H1 (cell line): ENCODE results near the gene SLC35D3. TPM values are rescaled to one million over a fixed set of nuclear protein-coding genes. Genes with fewer than 3 reads are reported as not detected.

Source experiments
- CTCF ChIA-PET: fragments of 300-600 bp; sonication (Branson Sonifier 250); formaldehyde crosslinking; loops from one replicate; lab custom pipeline; 2021; ENCODE audit not compliant: partially characterized antibody; lab: Charles Lee
- POLR2A ChIA-PET: fragments of 300-600 bp; sonication (Branson Sonifier 250); formaldehyde crosslinking; loops from one replicate; lab custom pipeline; 2021; ENCODE audit warnings: inconsistent platforms; ENCODE audit not compliant: partially characterized antibody; lab: Charles Lee
- DNase-seq, 2 experiments: peaks; one replicate each; pipeline versions ENCODE4 v3.0.0 to v3.0.0-alpha.2; 2010 to 2022; ENCODE audit warnings: low spot score in 2 of 2, low read depth in 1 of 2, mixed read lengths in 1 of 2
- FAIRE-seq: peaks from 2 replicates; lab custom pipeline; 2011; peaks lifted over from hg19 to GRCh38; lab: Jason Lieb, UNC
- H2AFZ ChIP-seq: 2 replicates; pipeline ENCODE4 v1.8.1; 2012; ENCODE audit warnings: low read length, inconsistent platforms
- H2AK5ac ChIP-seq: 2 replicates; pipeline ENCODE4 v1.6.1; 2013; ENCODE audit warnings: low read depth, low read length
- H2BK120ac ChIP-seq: replicated peaks from 2 replicates; pipeline ENCODE3; 2013; ENCODE audit warnings: low read depth, low read length, inconsistent platforms
- H2BK12ac ChIP-seq: 2 replicates; pipeline ENCODE4 v1.6.1; 2013; ENCODE audit warnings: low read depth, low read length
- H2BK15ac ChIP-seq: 2 replicates; pipeline ENCODE4 v1.6.1; 2013; ENCODE audit warnings: low read length
- H2BK20ac ChIP-seq: 2 replicates; pipeline ENCODE4 v1.6.1; 2013; ENCODE audit warnings: low read length
- H2BK5ac ChIP-seq: 2 replicates; pipeline ENCODE4 v1.6.1; 2013; ENCODE audit warnings: low read depth, low read length
- H3K14ac ChIP-seq: 2 replicates; pipeline ENCODE4 v1.6.1; 2013; ENCODE audit warnings: inconsistent platforms; ENCODE audit not compliant: insufficient read length
- H3K18ac ChIP-seq: 2 replicates; pipeline ENCODE4 v1.6.1; 2013; ENCODE audit warnings: low read length; ENCODE audit errors: extremely low read depth
- H3K23ac ChIP-seq: 2 replicates; pipeline ENCODE4 v1.6.1; 2013; ENCODE audit warnings: inconsistent platforms; ENCODE audit not compliant: insufficient read length
- H3K23me2 ChIP-seq: 2 replicates; pipeline ENCODE4 v1.6.1; 2013; ENCODE audit warnings: low read depth, low read length
- H3K27ac ChIP-seq: 2 replicates; pipeline ENCODE4 v1.6.1; 2011; ENCODE audit warnings: low read depth, low read length, inconsistent platforms
- H3K27me3 ChIP-seq, 4 experiments: replicated peaks in 1 of 4; 1 replicate in 1 of 4; 2 replicates in 3 of 4; pipeline versions ENCODE4 v1.6.1 to v1.8.1; 2011 to 2013; ENCODE audit warnings: low read length in 3 of 4, mild to moderate bottlenecking in 3 of 4, inconsistent platforms in 2 of 4, mixed read lengths in 2 of 4, moderate library complexity in 1 of 4; ENCODE audit not compliant: control insufficient read depth in 3 of 4, insufficient read depth in 3 of 4; ENCODE audit errors: extremely low read depth in 1 of 4
- H3K36me3 ChIP-seq, 4 experiments: 2 replicates each; pipeline versions ENCODE4 v1.6.1 to v1.8.1; 2011 to 2013; ENCODE audit warnings: mild to moderate bottlenecking in 4 of 4, low read length in 3 of 4, moderate library complexity in 2 of 4, control low read depth in 1 of 4, inconsistent platforms in 1 of 4; ENCODE audit not compliant: insufficient read depth in 4 of 4, control insufficient read depth in 2 of 4
- H3K4ac ChIP-seq: replicated peaks from 2 replicates; pipeline ENCODE3; 2013; ENCODE audit warnings: low read length, low read depth, mixed read lengths, inconsistent platforms; ENCODE audit not compliant: insufficient read length
- H3K4me1 ChIP-seq, 4 experiments: replicated peaks in 1 of 4; 1 replicate in 1 of 4; 2 replicates in 3 of 4; pipeline versions ENCODE4 v1.6.1 to v1.8.1; 2011 to 2013; ENCODE audit warnings: low read length in 3 of 4, inconsistent platforms in 2 of 4, mixed read lengths in 1 of 4; ENCODE audit not compliant: insufficient read depth in 4 of 4, control insufficient read depth in 3 of 4
- H3K4me2 ChIP-seq, 2 experiments: 2 replicates each; pipeline versions ENCODE4 v1.6.1 to v1.8.1; 2011 to 2013; ENCODE audit warnings: low read depth in 2 of 2, low read length in 2 of 2, control low read depth in 1 of 2, inconsistent platforms in 1 of 2, mild to moderate bottlenecking in 1 of 2; ENCODE audit not compliant: insufficient read depth in 1 of 2
- H3K4me3 ChIP-seq, 4 experiments: fragments of 200-600, 300-600 bp in 1 of 4; sonication (generic), shearing (Covaris generic), sonication (Bioruptor Twin) in 1 of 4; 2 replicates each; pipeline versions ENCODE4 v1.5.1 to v1.8.1; 2011 to 2016; ENCODE audit warnings: low read length in 4 of 4, low read depth in 3 of 4, control low read depth in 2 of 4, inconsistent platforms in 2 of 4, mild to moderate bottlenecking in 2 of 4, mixed read lengths in 1 of 4, moderate library complexity in 1 of 4; ENCODE audit not compliant: insufficient read depth in 2 of 4; ENCODE audit errors: extremely low read depth in 1 of 4
- H3K56ac ChIP-seq: replicated peaks from 2 replicates; pipeline ENCODE3; 2013; ENCODE audit warnings: low read depth, mild to moderate bottlenecking, mixed read lengths, low read length, inconsistent platforms; ENCODE audit not compliant: insufficient read length
- H3K79me1 ChIP-seq: 2 replicates; pipeline ENCODE4 v1.6.1; 2013; ENCODE audit warnings: low read depth, low read length, control low read depth
- H3K79me2 ChIP-seq, 2 experiments: 2 replicates each; pipeline versions ENCODE4 v1.6.1 to v1.8.1; 2012 to 2013; ENCODE audit warnings: low read length in 2 of 2, mild to moderate bottlenecking in 2 of 2, inconsistent platforms in 1 of 2; ENCODE audit not compliant: insufficient read depth in 2 of 2, control insufficient read depth in 1 of 2
- H3K9ac ChIP-seq, 4 experiments: replicated peaks in 1 of 4; 1 replicate in 1 of 4; 2 replicates in 3 of 4; pipeline versions ENCODE4 v1.6.1 to v1.8.1; 2011 to 2013; ENCODE audit warnings: low read depth in 3 of 4, low read length in 3 of 4, control low read depth in 2 of 4, mild to moderate bottlenecking in 2 of 4, moderate library complexity in 2 of 4, inconsistent platforms in 1 of 4; ENCODE audit errors: extremely low read depth in 1 of 4
- H3K9me3 ChIP-seq, 2 experiments: 2 replicates each; pipeline versions ENCODE4 v1.6.1 to v1.8.1; 2012 to 2013; ENCODE audit warnings: mild to moderate bottlenecking in 2 of 2, moderate library complexity in 2 of 2, control low read depth in 1 of 2, inconsistent platforms in 1 of 2, low read depth in 1 of 2, low read length in 1 of 2, mixed read lengths in 1 of 2; ENCODE audit not compliant: insufficient read depth in 2 of 2
- H4K20me1 ChIP-seq, 2 experiments: replicated peaks in 1 of 2; 2 replicates each; pipeline versions ENCODE3 to v1.8.1; 2011 to 2013; ENCODE audit warnings: inconsistent platforms in 2 of 2, low read length in 2 of 2, mild to moderate bottlenecking in 1 of 2; ENCODE audit not compliant: insufficient read depth in 2 of 2, control insufficient read depth in 1 of 2
- H4K5ac ChIP-seq: 2 replicates; pipeline ENCODE4 v1.6.1; 2013; ENCODE audit warnings: low read length, low read depth, mixed read lengths, inconsistent platforms; ENCODE audit not compliant: insufficient read length
- H4K8ac ChIP-seq: 2 replicates; pipeline ENCODE4 v1.8.0; 2013; ENCODE audit warnings: mild to moderate bottlenecking, moderate library complexity, low read length, inconsistent platforms; ENCODE audit not compliant: insufficient read depth; ENCODE audit errors: extremely low read depth
- H4K91ac ChIP-seq: replicated peaks from 2 replicates; pipeline ENCODE3; 2013; ENCODE audit warnings: low read length, mixed read lengths, inconsistent platforms; ENCODE audit not compliant: insufficient read length
- CHD2 ChIP-seq: IDR thresholded peaks from 2 replicates; pipeline ENCODE4 v1.6.1; 2012; ENCODE audit warnings: low read length, improper control_type of control experiment
- KDM4A ChIP-seq: IDR thresholded peaks from one replicate; pipeline ENCODE4 v1.7.1; 2012; ENCODE audit warnings: low read depth, mild to moderate bottlenecking, moderate library complexity, low read length, inconsistent platforms; ENCODE audit not compliant: severe bottlenecking
- KDM5A ChIP-seq: fragments of 200-600 bp; IDR thresholded peaks from 2 replicates; pipeline ENCODE4 v1.7.1; 2012; ENCODE audit warnings: mild to moderate bottlenecking, low read length, inconsistent platforms, mixed read lengths
- MAFK ChIP-seq: IDR thresholded peaks from 2 replicates; pipeline ENCODE4 v1.6.1; 2012; ENCODE audit warnings: low read depth, mild to moderate bottlenecking, improper control_type of control experiment, low read length
- RXRA ChIP-seq: IDR thresholded peaks from 2 replicates; pipeline ENCODE4 v1.6.1; 2011; ENCODE audit warnings: low read depth, mild to moderate bottlenecking, low read length, moderate library complexity; ENCODE audit not compliant: insufficient read depth
- WGBS, 2 experiments: shearing (Covaris generic) in 1 of 2; methylation state at CpG; one replicate each; pipeline versions ENCODE4 v1.1.6 to v1.1.7; 2013 to 2015; ENCODE audit warnings: low lambda C conversion rate in 2 of 2, mixed read lengths in 2 of 2, inconsistent platforms in 1 of 2, low coverage in 1 of 2, missing lambda C conversion rate in 1 of 2; ENCODE audit not compliant: insufficient replicate concordance in 2 of 2, insufficient coverage in 1 of 2, insufficient read length in 1 of 2; ENCODE audit errors: extremely low coverage in 1 of 2, missing lambda C conversion rate in 1 of 2; 5-methylcytosine and 5-hydroxymethylcytosine counted together
- polyA plus RNA-seq, 7 experiments: library from polyadenylated mRNA; depleted of rRNA in 3 of 7; stranded (reverse) in 5 of 7; unstranded in 2 of 7; fragments of >200 nt in 5 of 7; fragments of 200-250 nt in 2 of 7; gene quantifications; 1 replicate in 5 of 7; 2 replicates in 1 of 7; 4 replicates in 1 of 7; pipeline versions ENCODE4 v1.2.1 to v1.2.3, GENCODE V29; 2011 to 2013; ENCODE audit warnings: missing spikeins in 2 of 7, mixed read lengths in 2 of 7
- total RNA-seq: library from RNA; stranded (reverse); fragmentation: NEBNext Ultra II Directional; extraction: Animal tissue kit (Norgen Biotek cat#: 25700); gene quantifications from 2 replicates; pipeline ENCODE4 v1.2.1, GENCODE V29; 2021

The SLC35D3 gene
- total and polyA plus RNA-seq, 2 of the 8 experiments (the other 6 are each of a cell fraction or from before 2014, with no cell fraction given) = 0.27 to 0.39 TPM

GRCh38 chr6:136893187-136893586 is 28.9 kb upstream of the SLC35D3 start:
- Histone ChIP-seq H2AFZ (no peak overlapping the region), H4K5ac (no peak overlapping the region), H3K79me2 (no peaks in the 10 kb centered on the region), H3K23me2 (no peaks in the 10 kb centered on the region), H3K4me1 (no peaks in the 10 kb centered on the region), H3K9me3 (no peaks in the 10 kb centered on the region), H2BK5ac (no peak overlapping the region), H2AK5ac (no peak overlapping the region), H3K23ac (no peak overlapping the region), H3K4me2 (no peak overlapping the region), H3K4me3 (no peak overlapping the region), H3K27me3 (peaks cover 0 to 1% (median 0%) of the 10 kb centered on the region in 4 experiments; a peak in 1 of 7 replicates), H4K8ac (no peak overlapping the region), H3K27ac (no peak overlapping the region), H2BK12ac (no peak overlapping the region), H3K18ac (no peak overlapping the region), H3K14ac (no peak overlapping the region), H3K9ac (0 out of 7 replicates have a peak overlapping the region, but pooled peaks of 1 of the 4 experiments have one; percentile 5), H3K79me1 (no peaks in the 10 kb centered on the region; the same call in 1 of the 2 replicates), H3K56ac (no peak overlapping the region), H3K4ac (no peak overlapping the region), H2BK20ac (no peak overlapping the region), H3K36me3 (no peaks in the 10 kb centered on the region; a peak in 1 of 8 replicates), H4K91ac (no peak overlapping the region), H2BK15ac (no peak overlapping the region), H2BK120ac (no peak overlapping the region), H4K20me1 (no peaks in the 10 kb centered on the region)
- DNase-seq (no peak), FAIRE-seq (no peak)
- no peak for TF ChIP-seq KDM4A
- TF ChIP-seq MAFK = no peak
- TF ChIP-seq RXRA = no peak
- no peak for TF ChIP-seq KDM5A
- no peak for TF ChIP-seq CHD2
- WGBS, 2 experiments = 83% methylated on average over 5 of the region's 5 CpGs; no CpG with 5 or more reads in 1 of the 2 experiments
- ChIA-PET CTCF (interaction anchor here (1.1 kb wide), 1 partner anchor 26 kb away, joined by 4 read pairs; no protein-coding TSS in a partner anchor), POLR2A (no interaction called here)
